Astrocyte of the spinal cord (primary cell): ENCODE results near the gene RBMS3.

ENCODE experiments used
- DNase-seq: peaks from one replicate; pipeline ENCODE4 v3.0.0; 2011; ENCODE audit warnings: low read depth, low spot score
- H3K4me3 ChIP-seq: 2 replicates; pipeline ENCODE4 v1.5.1; 2011; ENCODE audit warnings: low read depth, mild to moderate bottlenecking, low read length, moderate library complexity
- in situ Hi-C: cut with HindIII; loops from 2 replicates; pipeline ENCODE4 v1.10.0; 2017; ENCODE audit warnings: low sequenced_read_pairs
- TF ChIP-seq, protein P1 (sequence below): IDR thresholded peaks from 2 replicates; pipeline ENCODE4 v1.5.1; 2012; ENCODE audit warnings: low read depth, mild to moderate bottlenecking, low read length, inconsistent platforms

RBMS3 gene

DNA sequence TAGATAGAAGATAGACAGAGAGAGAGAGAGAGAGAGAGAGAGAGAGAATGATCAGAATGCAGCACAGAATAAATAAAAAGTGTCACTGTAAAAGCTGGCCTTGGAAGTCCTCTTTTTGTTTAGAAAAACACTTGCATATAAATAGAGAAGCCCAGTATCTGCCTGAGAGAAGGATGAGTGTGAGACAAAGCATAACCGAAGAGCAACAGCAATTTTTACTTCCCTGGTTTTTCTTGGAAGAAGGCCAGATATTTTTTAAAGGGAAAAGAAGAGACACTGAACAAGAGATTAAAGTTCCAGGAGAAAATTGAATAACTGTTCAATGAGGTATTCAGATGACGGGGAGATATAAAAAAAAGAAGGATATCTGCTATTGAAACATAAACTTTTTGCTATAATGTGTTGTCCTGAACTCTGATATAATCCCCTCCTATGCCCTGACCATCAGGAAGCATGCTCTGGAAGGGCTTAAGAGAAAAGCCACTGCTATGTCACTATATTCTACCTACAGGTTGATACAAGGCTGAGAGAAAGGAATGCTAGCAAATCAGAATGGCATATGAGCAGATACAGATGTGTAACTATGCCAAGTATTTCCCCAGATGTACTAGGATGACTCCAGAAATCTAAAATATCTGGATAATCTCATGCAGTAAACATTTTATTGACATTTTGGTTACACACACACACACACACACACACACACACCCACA, 358.9 kb downstream of the RBMS3 start:
- TF ChIP-seq, protein P1, sequence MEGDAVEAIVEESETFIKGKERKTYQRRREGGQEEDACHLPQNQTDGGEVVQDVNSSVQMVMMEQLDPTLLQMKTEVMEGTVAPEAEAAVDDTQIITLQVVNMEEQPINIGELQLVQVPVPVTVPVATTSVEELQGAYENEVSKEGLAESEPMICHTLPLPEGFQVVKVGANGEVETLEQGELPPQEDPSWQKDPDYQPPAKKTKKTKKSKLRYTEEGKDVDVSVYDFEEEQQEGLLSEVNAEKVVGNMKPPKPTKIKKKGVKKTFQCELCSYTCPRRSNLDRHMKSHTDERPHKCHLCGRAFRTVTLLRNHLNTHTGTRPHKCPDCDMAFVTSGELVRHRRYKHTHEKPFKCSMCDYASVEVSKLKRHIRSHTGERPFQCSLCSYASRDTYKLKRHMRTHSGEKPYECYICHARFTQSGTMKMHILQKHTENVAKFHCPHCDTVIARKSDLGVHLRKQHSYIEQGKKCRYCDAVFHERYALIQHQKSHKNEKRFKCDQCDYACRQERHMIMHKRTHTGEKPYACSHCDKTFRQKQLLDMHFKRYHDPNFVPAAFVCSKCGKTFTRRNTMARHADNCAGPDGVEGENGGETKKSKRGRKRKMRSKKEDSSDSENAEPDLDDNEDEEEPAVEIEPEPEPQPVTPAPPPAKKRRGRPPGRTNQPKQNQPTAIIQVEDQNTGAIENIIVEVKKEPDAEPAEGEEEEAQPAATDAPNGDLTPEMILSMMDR: no peak
- DNase-seq: peak; percentile 27
- H3K4me3 ChIP-seq: no peak overlapping the region
- in situ Hi-C loops: no loop called here

DNA sequence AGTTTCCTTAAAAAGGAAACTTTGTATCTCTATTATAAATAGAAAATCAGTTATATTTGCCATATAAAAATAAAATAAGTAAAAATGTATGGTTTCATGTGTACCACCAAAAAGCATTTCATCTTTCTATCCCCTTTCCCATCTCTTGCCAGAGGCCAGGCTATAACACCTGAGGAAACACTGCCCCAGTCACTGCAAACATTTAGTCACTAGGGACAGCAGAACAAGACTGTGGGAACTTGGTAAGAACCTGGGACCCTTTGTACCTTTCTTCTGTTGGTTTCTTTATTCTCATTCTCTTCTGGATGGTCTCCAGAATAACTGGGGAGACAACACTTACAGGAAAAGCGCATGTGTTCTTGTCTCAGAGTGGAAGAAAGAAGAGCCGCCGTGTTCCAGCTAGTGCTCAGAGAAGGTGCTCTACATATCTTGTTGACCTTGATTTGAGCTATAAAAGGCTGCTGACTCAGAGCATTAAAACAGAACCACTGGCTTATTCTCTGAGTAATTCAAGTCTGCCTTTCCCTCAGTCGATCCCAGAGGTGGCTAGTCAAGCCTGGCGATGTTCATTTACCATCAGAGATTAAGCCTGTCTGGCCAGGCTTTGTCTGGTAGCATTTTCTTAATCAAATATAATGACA, 361.6 kb downstream of the RBMS3 start:
- H3K4me3 ChIP-seq: no peak overlapping the region
- in situ Hi-C loops: no loop called here
- TF ChIP-seq, protein P1: no peak
- peak; percentile 84 for DNase-seq

DNA sequence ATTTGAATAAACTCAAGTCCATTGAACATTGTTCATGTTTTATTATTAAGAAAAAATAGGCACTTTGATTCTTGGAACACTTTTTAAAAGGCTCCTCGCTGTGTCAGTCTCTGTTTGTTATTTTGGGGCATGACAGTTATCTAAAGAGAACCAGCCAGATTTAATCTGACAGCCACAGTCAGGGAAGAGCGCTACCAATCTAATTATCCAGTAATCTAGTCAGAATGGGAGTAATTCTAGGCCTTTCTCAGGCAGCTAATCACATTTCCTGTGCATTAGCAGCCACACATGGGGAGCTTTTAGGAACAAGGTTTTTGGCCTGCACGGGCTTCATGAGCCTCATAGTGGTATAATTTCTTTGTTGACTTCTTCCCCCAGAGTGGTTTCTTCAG, 362.2 kb downstream of the RBMS3 start:
- TF ChIP-seq, protein P1: no peak
- no peak for DNase-seq
- in situ Hi-C loops: no loop called here
- H3K4me3 ChIP-seq: no peak overlapping the region

DNA sequence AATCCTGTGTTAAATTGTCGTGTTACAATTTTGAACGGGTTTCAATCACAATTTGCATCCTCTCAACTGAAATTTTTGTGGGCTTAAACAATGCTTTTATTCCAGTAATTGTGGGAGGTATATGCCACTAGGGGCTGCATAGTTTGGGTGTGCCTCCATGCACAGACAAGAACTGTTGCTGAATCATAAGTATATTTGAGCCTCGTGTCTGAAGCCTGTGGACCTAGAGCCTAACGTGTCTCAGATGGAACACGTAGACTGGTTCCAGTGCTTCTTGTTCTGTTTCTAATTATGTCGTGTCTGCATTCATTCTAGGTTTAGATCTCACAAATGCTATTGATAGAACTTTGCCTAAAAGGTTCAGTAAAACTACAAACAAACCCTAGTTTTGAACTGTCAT, 363.4 kb downstream of the RBMS3 start:
- no peak overlapping the region for H3K4me3 ChIP-seq
- TF ChIP-seq, protein P1: no peak
- in situ Hi-C loops: no loop called here
- DNase-seq: no peak

DNA sequence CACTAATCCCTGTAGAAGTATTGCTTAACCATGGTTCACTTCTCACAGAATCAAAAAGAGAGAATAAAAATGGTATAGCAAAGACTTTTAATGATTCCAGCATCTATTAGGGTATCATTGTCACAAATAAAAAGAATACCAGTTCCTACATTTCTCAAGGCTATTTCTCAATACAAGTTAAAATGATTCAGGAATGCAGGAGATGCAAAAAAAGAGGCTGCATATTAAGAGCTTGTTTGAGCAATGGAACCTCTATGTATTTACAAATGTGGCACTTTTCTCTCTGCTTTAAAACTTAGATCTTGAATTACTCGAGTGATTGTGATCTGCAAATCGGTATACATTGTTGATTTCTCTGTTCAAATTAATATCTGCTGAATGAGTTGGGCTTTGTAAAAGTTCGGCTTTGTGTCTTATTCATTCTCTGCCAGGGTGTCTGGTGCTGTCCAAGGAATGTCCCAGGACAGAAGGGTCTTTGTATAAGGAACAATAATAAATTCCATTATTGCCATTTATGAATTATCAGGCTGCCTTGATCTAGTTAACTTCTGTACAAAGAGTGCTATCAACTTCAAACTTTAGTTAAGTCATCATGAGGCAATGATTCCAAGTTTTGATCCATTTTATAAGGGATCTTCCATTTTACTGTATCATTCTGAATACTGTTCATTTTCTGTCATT, 364.2 kb downstream of the RBMS3 start:
- in situ Hi-C loops: no loop called here
- TF ChIP-seq, protein P1: no peak

DNA sequence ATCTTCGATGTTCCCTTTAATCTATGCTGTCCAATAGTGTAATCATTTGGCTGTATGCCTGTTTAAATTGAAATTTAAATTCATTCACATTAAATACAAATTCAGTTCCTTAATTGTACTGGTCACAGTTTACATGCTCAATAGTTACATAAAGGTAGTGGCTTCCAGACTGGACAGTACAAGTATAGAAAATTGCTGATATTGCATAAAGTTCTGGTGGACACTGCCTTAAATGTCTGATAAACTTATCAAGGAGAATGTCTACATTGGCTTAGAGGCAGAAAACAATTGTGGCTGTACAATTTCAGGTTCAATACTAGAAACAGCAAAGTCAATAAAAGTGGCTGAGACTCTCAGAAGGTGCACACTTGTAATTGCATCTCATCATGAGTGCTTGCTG, 365.2 kb downstream of the RBMS3 start:
- in situ Hi-C loops: no loop called here
- no peak overlapping the region for H3K4me3 ChIP-seq
- TF ChIP-seq, protein P1: no peak
- no peak for DNase-seq

More for the DNA sequence above, 364.2 kb downstream of the RBMS3 start:
- DNase-seq: no peak
- no peak overlapping the region for H3K4me3 ChIP-seq
